Thyroid gland (tissue), 4 donors: Measurements from ENCODE around the gene NYAP1. TPM values are rescaled to one million over a fixed set of nuclear protein-coding genes. Genes with fewer than 3 reads are reported as not detected.
A peak's percentile ranks its signal among the peaks of the same experiment; 100 is the strongest.
"Not testable (repeated sequence)": the region's sequence is repeated elsewhere in the genome, so short reads cannot be mapped to it uniquely, and the experiment has no call there.

Experiments used
- DNase-seq, 2 donors: peaks; one replicate each; pipeline ENCODE4 v3.0.0-alpha.2; 2019
- H3K27ac ChIP-seq, 3 donors: fragments of 200-600 bp; sonication (generic); 1 replicate in 2 of 3; 2 replicates in 1 of 3; pipeline ENCODE4 v1.5.1; 2016 to 2019; ENCODE audit warnings: mild to moderate bottlenecking in 1 of 3, moderate library complexity in 1 of 3
- H3K27me3 ChIP-seq: fragments of 200-600 bp; sonication (generic); one replicate; pipeline ENCODE4 v1.5.1; 2019
- H3K36me3 ChIP-seq, 2 donors: fragments of 200-600 bp; sonication (generic); one replicate each; pipeline ENCODE4 v1.5.1; 2016 to 2019
- H3K4me1 ChIP-seq, 2 donors: fragments of 200-600 bp; sonication (generic); one replicate each; pipeline ENCODE4 v1.5.1; 2017 to 2019
- H3K4me3 ChIP-seq, 3 donors: fragments of 200-600 bp; sonication (generic); replicated peaks in 1 of 3; 1 replicate in 2 of 3; 2 replicates in 1 of 3; pipeline ENCODE4 v1.5.1; 2016; ENCODE audit warnings: mild to moderate bottlenecking in 1 of 3
- H3K9me3 ChIP-seq: fragments of 200-600 bp; sonication (generic); one replicate; pipeline ENCODE4 v1.5.1; 2017
- POLR2A ChIP-seq, 2 donors: fragments of 450-650 bp; IDR thresholded peaks; one replicate each; pipeline ENCODE4 v1.6.1; 2017; ENCODE audit warnings: antibody characterized with exemption in 2 of 2, mild to moderate bottlenecking in 2 of 2, moderate library complexity in 1 of 2
- WGBS, 2 donors: methylation state at CpG; one replicate each; pipeline ENCODE4 v1.1.5; 2017; 5-methylcytosine and 5-hydroxymethylcytosine counted together
- intact Hi-C: fragments of 100-400 bp; cut with DNase I; formaldehyde crosslinking; loops from one replicate; pipeline ENCODE4 v1.15.1; 2023
- total RNA-seq, 4 donors: library from RNA; depleted of rRNA; stranded (reverse); fragments of >200 nt; gene quantifications; one replicate each; pipeline ENCODE4 v1.2.3, GENCODE V29; 2016
- TF ChIP-seq, protein P1 (sequence below), 6 experiments: fragments of 200-600 bp in 3 of 6; fragments of 450-650 bp in 3 of 6; sonication (generic) in 3 of 6; IDR thresholded peaks; one replicate each; pipeline ENCODE4 v1.5.1; 2016 to 2019; ENCODE audit warnings: antibody characterized with exemption in 6 of 6, mild to moderate bottlenecking in 2 of 6, inconsistent platforms in 1 of 6, moderate library complexity in 1 of 6

Gene NYAP1
- total RNA-seq, 4 donors from 2014 or later = 0.40 to 1.3 (median 1.0) TPM; not detected in 1

DNA sequence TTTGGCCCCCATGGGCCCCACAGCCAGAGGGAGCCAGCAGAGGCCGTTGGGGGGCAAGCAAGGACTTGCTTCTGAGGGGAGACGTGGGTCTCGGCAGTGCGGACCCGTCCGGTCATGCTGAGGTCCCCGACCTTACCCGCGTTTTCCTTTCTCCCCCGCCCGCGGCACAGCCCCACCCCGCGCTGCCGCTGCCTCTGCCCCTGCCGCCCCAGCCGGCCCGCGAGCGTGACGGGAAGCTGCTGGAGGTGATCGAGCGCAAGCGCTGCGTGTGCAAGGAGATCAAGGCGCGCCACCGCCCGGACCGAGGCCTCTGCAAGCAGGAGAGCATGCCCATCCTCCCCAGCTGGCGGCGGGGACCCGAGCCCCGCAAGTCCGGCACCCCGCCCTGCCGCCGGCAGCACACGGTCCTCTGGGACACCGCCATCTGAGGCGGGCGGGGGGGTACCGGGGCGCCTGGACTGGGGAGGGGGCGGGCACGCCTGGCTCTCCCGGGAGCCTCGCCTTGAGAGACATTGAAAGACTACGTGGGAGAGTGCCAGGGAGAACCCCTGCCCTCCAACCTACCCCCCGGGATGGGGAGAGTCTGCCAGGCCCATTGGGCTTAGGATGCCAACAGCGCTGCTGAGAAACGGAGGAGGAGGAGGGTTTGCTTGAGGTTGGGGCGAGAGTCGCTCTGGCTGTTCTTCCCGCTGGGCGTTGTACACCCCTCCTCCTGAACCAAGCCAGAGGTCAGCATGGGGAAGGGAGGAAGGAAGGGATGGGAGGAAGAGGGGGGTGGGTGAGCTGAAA is 9.9 kb downstream of the NYAP1 start:
- Histone ChIP-seq H3K4me3 (peak overlapping the region in 1 of 3 donors; percentile 32), H3K4me1 (peaks cover 12 to 13% of the 10 kb centered on the region in 2 donors), H3K27me3 (no peaks in the 10 kb centered on the region), H3K36me3 (no peaks in the 10 kb centered on the region), H3K27ac (peak overlapping the region in 1 of 3 donors; percentile 63), H3K9me3 (no peaks in the 10 kb centered on the region)
- intact Hi-C loops = no loop called here
- 15 to 29% methylated on average over 10 to 18 of the region's 56 CpGs for WGBS, 2 donors
- TF ChIP-seq, protein P1, sequence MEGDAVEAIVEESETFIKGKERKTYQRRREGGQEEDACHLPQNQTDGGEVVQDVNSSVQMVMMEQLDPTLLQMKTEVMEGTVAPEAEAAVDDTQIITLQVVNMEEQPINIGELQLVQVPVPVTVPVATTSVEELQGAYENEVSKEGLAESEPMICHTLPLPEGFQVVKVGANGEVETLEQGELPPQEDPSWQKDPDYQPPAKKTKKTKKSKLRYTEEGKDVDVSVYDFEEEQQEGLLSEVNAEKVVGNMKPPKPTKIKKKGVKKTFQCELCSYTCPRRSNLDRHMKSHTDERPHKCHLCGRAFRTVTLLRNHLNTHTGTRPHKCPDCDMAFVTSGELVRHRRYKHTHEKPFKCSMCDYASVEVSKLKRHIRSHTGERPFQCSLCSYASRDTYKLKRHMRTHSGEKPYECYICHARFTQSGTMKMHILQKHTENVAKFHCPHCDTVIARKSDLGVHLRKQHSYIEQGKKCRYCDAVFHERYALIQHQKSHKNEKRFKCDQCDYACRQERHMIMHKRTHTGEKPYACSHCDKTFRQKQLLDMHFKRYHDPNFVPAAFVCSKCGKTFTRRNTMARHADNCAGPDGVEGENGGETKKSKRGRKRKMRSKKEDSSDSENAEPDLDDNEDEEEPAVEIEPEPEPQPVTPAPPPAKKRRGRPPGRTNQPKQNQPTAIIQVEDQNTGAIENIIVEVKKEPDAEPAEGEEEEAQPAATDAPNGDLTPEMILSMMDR (IDR thresholded peaks at IDR 0.05) = no peak
- peak in 1 of 2 donors; percentile 14 for TF ChIP-seq POLR2A (IDR thresholded peaks at IDR 0.05)
- DNase-seq = peak; percentile 58 to 67

DNA sequence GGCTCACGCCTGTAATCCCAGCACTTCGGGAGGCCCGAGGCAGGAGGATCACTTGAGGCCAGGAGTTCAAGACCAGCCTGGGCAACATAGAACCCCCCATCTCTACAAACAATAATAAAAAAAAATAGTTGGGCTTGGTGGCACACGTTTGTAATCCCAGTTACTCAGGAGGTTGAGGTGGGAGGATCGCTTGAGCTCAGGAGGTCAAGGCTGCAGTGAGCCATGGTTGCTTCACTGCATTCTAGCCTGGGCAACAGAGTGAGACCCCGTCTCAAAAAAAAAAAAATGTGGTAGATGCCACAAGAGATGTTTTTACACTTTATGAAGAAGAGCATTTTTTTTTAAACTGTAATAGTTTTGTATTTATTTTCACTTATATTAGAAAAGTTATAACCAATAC is 12.8 kb downstream of the NYAP1 start:
- H3K4me1 ChIP-seq = peaks cover 12 to 13% of the 10 kb centered on the region in 2 donors
- no peaks in the 10 kb centered on the region for H3K9me3 ChIP-seq
- TF ChIP-seq, protein P1 (IDR thresholded peaks at IDR 0.05) = no peak
- TF ChIP-seq POLR2A (IDR thresholded peaks at IDR 0.05) = no peak
- no peak for DNase-seq
- no peaks in the 10 kb centered on the region for H3K27me3 ChIP-seq
- H3K27ac ChIP-seq = no peak overlapping the region
- WGBS, 2 donors = 88 to 90% methylated on average over 6 of the region's 6 CpGs
- H3K4me3 ChIP-seq = no peak overlapping the region
- intact Hi-C loops = no loop called here
- no peaks in the 10 kb centered on the region for H3K36me3 ChIP-seq

DNA sequence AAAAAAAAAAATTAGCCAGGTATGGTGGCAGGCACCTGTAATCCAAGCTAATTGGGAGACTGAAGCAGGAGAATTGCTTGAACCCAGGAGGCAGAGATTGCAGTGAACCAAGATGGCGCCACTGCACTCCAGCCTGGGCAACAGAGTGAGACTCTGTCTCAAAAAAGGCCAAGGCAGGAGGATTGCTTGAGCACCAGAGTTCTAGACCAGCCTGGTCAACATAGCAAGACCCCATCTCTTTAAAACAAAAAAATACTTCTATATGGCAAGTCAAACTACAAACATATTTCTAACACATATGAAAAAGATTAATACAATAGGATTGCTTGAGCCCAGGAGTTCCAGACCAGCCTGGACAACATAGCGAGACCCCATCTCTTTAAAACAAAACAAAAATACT is 17.0 kb downstream of the NYAP1 start:
- DNase-seq, H3K27me3 ChIP-seq, H3K27ac ChIP-seq, H3K9me3 ChIP-seq, H3K4me3 ChIP-seq, H3K4me1 ChIP-seq, H3K36me3 ChIP-seq, intact Hi-C loops: not testable (repeated sequence)
- WGBS, 2 donors = 95 to 96% methylated on average over 2 of the region's 2 CpGs

DNA sequence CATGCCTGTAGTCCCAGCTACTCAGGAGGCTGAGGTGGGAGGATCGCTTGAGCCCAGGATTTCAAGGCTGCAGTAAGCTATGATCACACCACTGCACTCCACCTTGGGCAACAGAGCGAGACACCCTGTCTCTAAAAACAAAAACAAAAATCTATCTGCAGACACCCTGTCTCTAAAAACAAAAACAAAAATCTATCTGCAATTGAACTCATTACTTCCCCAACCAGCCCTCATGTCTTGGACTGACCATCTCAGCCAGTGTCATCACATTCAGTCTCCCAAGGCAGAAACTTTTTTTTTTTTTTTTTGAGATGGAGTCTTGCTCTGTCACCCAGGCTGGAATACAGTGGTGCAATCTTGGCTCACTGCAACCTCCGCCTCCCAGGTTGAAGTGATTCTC is 20.3 kb downstream of the NYAP1 start:
- H3K4me3 ChIP-seq, H3K9me3 ChIP-seq, H3K4me1 ChIP-seq, DNase-seq, H3K27me3 ChIP-seq, H3K36me3 ChIP-seq, intact Hi-C loops: not testable (repeated sequence)
- WGBS, 2 donors = 93 to 94% methylated on average over 3 of the region's 3 CpGs
- peak overlapping the region in 1 of 3 donors; percentile 7 for H3K27ac ChIP-seq

DNA sequence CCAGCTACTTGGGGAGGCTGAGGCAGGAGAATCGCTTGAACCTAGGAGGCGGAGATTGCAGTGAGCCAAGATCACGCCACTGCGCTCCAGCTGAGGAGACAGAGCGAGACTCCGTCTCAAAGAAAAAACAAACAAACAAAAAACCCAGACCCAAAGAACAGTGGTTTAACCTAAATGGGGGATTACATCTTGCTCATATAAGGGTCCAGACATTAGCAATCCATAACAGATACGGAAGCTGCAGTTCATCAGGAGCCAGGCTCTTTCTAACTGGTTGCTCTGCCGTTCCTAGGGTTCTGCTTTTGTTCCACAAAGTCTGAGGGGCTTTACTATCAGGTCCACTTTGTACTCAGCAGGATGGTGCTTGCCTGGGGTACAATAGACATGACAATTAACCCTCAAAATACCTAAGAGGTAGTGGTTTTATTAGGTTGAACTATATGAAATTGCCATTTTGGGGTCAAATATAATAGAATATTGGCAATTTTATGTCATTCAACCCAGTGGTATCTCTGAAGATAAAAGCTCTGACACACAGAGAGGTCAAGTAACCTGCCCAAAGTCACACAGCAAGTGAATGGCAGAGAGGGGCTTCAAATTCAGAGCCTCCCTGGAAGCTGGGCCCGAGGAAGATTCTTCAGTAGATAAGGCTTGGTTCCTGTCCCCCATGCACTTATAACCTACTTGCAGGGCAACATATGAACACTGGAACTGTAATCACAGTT is 21.3 kb downstream of the NYAP1 start:
- peaks cover 0 to 4% of the 10 kb centered on the region in 2 donors for H3K4me1 ChIP-seq
- DNase-seq = no peak
- H3K4me3 ChIP-seq = no peak overlapping the region
- H3K27me3 ChIP-seq = no peaks in the 10 kb centered on the region
- intact Hi-C loops = no loop called here
- H3K27ac ChIP-seq = no peak overlapping the region
- H3K9me3 ChIP-seq = no peaks in the 10 kb centered on the region
- no peak for TF ChIP-seq POLR2A (IDR thresholded peaks at IDR 0.05)
- TF ChIP-seq, protein P1 (IDR thresholded peaks at IDR 0.05) = no peak
- 92 to 94% methylated on average over 9 of the region's 9 CpGs for WGBS, 2 donors
- no peaks in the 10 kb centered on the region for H3K36me3 ChIP-seq

DNA sequence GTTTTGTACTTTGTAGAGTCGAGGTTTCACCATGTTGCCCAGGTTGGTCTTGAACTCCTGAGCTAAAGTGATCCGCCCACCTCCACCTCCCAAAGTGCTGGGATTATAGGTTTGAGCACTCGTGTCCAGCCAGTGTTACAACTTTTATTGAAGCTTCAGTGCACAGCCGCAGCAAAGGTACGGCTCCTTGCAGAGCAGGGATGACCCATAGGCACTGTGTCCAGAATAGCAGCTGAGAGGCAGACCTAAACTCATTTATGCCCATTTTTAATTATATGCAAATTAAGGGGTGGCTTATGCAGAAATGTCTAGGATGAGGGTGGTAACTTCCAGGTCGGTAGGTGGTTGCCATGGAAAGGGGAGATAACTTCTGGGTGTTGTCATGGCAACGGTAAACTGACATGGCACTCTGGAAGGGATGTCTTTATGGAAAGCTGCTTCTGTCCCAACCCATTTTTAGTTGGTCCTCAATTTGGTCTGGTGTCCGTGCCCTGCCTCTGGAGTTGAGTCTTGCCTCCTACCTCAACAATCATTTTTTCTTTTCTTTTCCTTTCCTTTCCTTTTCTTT is 22.7 kb downstream of the NYAP1 start:
- no peaks in the 10 kb centered on the region for H3K27me3 ChIP-seq
- H3K4me1 ChIP-seq = peaks cover 0 to 4% of the 10 kb centered on the region in 2 donors
- 45 to 63% methylated on average over 6 to 8 of the region's 8 CpGs for WGBS, 2 donors
- H3K27ac ChIP-seq = no peak overlapping the region
- no peaks in the 10 kb centered on the region for H3K9me3 ChIP-seq
- TF ChIP-seq POLR2A (IDR thresholded peaks at IDR 0.05) = no peak
- TF ChIP-seq, protein P1 (IDR thresholded peaks at IDR 0.05) = no peak
- H3K36me3 ChIP-seq = no peaks in the 10 kb centered on the region
- DNase-seq = no peak
- intact Hi-C loops = no loop called here
- H3K4me3 ChIP-seq = no peak overlapping the region
